H1 (cell line): ENCODE results near the gene THSD1. TPM values are rescaled to one million over a fixed set of nuclear protein-coding genes. Genes with fewer than 3 reads are reported as not detected.

Experiments
- POU5F1 ChIP-seq: IDR thresholded peaks from 2 replicates; pipeline ENCODE4 v1.6.1; 2011; ENCODE audit warnings: low read depth, mild to moderate bottlenecking, low read length, moderate library complexity
- TAF1 ChIP-seq: IDR thresholded peaks from 2 replicates; pipeline ENCODE4 v1.6.1; 2011; ENCODE audit warnings: mild to moderate bottlenecking, low read depth, low read length
- YY1 ChIP-seq: IDR thresholded peaks from 2 replicates; pipeline ENCODE4 v1.6.1; 2011; ENCODE audit warnings: low read depth, mild to moderate bottlenecking, low read length
- polyA plus RNA-seq, 7 experiments: library from polyadenylated mRNA; depleted of rRNA in 3 of 7; stranded (reverse) in 5 of 7; unstranded in 2 of 7; fragments of >200 nt in 5 of 7; fragments of 200-250 nt in 2 of 7; gene quantifications; 1 replicate in 5 of 7; 2 replicates in 1 of 7; 4 replicates in 1 of 7; pipeline versions ENCODE4 v1.2.1 to v1.2.3, GENCODE V29; 2011 to 2013; ENCODE audit warnings: missing spikeins in 2 of 7, mixed read lengths in 2 of 7
- total RNA-seq: library from RNA; stranded (reverse); fragmentation: NEBNext Ultra II Directional; extraction: Animal tissue kit (Norgen Biotek cat#: 25700); gene quantifications from 2 replicates; pipeline ENCODE4 v1.2.1, GENCODE V29; 2021

The THSD1 gene
- total and polyA plus RNA-seq, 2 of the 8 experiments (the other 6 are each of a cell fraction or from before 2014, with no cell fraction given) = 0.17 to 0.35 TPM

DNA sequence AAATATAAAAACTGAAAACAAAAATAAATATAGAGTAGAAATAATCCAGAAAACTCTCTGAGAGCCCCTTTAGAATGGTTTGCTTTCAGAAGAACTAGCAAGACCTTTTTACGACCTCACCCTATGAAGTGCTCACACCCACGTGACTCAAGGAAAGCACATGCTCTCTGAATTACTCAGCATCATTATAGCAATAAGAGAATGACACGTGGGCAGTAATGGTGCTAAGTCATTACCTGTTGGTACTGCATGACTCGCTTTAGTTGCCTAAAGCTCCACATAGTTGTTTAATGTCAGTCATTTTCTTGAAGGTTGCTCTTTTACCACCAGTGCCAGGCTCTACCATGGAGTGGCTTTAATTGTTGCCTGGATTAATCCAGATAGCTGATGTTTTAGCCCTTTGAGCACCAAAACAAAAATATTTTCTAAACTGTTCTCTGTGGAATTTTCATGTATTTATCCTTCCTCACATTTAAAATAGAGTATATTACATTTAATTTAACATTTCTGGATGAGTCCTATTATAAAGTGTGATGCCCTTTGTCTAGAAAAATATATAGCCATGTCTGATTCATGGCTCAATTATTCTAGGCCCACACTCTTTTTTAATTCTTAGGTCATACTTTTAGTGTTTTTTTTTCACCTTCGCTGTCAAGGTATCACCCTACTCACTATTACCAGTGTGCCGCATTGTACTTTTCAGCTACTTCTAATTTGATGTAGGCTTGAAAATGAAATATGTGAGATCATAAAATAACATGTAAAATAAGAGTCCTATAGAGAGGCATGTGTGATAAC lies 56.8 kb downstream of the THSD1 start (continued):
- no peak for TF ChIP-seq YY1
- no peak for TF ChIP-seq POU5F1
- no peak for TF ChIP-seq TAF1
